HG02610 (cell line): Measurements from ENCODE around the gene TRIM51.
"Not testable (repeated sequence)": the region's sequence is repeated elsewhere in the genome, so short reads cannot be mapped to it uniquely, and the experiment has no call there.

Experiments used
- ATAC-seq: cut with Tn5 transposase; IDR thresholded peaks from one replicate; pipeline ENCODE4 v1.9.1; 2021; ENCODE audit warnings: mild to moderate bottlenecking, moderate library complexity; ENCODE audit not compliant: unreplicated experiment

TRIM51 gene, protein sequence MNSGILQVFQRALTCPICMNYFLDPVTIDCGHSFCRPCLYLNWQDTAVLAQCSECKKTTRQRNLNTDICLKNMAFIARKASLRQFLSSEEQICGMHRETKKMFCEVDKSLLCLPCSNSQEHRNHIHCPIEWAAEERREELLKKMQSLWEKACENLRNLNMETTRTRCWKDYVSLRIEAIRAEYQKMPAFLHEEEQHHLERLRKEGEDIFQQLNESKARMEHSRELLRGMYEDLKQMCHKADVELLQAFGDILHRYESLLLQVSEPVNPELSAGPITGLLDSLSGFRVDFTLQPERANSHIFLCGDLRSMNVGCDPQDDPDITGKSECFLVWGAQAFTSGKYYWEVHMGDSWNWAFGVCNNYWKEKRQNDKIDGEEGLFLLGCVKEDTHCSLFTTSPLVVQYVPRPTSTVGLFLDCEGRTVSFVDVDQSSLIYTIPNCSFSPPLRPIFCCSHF

DNA sequence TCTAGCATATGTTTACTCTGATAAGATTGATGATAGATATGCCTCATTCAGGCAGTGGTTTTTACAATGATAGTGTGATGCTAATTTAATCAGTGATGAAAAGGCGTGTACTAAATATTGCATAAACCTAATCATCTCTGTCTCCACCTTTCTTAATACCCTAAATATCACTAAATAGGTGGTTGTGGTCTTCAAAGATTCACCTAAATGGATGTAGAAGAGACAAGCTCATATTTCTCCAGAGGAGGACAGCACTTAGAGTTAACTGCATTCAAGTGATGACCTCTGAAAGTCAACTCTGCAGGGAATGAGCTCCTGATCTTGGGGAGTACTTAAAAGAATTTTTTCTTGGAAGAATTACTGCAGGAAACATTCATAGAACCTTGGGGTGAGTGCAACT, at the start of gene TRIM51:
Gene TRIM51, plus strand, starts transcription at position 301 of the 400 bp plus-strand sequence. CDS start 2,132 bp downstream, outside the sequence.
- ATAC-seq: not testable (repeated sequence)

DNA sequence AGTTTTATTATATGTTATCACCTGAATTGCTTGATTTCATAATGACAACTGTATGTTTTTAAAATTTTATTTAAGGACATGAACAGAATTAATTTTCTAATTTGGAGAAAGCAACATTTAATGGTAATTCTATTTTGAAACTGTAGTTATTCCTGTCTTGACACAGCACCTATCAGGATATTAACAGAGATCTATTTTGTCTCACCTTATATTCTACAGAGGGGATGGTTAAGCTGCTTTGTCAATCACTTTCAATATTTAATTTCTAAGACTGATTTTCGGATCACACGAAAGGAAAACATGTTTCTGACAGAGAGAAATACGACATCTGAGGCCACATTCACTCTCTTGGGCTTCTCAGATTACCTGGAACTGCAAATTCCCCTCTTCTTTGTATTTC, 44.6 kb upstream of the TRIM51 start, which contains the start of gene OR5D16:
Gene OR5D16, plus strand, starts transcription at position 301 of the 400 bp plus-strand sequence. Its CDS starts 0 bp downstream, at position 301.
- no peak for ATAC-seq

DNA sequence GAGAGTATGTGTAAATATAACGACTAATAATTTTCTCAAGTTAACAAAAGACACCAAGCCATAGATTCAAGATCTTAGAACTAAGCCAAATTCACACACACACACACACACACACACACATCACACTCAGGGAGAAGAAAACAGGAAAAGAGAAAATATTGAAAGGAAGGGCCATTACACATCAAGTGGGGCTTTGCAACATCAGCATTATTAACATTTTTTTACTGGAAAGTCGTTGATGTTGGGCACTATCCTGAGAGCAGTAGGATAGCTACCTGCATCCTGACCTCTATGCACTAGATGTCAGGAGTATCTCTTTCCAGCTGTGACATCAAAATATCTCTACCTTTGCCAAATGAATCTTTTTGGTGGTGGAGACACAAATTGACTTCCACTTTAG, 35.6 kb upstream of the TRIM51 start:
- ATAC-seq: no peak

DNA sequence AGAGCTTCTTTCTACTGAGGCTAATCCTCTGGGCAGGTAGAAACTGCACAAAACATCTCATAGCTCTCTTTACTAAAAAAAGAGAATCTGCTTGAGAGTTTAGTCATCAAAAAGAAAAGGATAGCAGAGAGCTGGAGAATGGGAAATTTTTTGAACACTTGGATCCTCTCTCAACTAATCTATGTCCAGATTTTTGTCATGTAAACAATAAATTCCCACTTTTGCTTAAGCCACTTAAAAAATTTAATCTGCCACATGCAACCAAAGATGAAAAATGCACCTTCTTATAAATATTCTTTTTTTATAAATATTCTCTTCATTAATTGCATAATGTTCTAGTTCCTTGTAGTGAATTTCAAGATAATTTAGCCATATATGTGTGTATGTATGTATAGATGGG, 34.1 kb upstream of the TRIM51 start:
- ATAC-seq: no peak

DNA sequence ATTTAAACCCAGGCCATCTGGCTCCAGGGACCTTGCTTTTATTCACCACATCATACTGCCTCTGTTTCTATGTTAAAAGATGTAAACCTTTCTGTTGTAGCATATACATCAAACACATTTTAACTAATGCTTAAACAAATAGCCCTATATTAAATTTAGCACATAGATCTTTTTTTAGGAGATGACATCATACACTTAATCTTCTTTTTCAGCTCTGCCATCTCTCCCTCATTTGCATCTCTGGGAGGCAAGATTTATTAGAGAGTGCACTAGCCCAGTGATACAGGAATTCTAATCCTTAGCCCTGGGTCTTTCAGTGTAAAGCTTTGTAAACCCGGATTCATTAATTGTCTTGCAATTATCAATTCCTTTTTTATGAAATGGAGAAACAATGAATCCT, 31.0 kb upstream of the TRIM51 start:
- no peak for ATAC-seq

DNA sequence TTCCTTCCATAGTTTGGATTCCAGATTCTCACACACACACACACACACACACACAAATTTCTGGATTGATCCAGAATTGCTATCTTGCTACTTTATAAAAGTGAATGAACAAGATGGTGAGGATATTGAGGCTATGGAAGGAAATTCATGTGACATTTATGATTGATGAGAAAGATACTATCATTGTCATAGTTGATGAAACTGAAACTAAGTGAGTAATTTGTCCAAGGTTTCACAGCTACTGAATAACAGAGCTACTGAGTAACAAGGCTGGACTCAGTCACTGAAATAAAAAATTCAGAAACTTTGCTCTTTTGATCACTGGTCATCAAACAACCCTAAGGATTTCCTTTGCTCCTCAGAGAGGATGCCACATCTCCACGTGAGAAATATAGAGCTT, 28.4 kb upstream of the TRIM51 start:
- peak; percentile 38 for ATAC-seq

DNA sequence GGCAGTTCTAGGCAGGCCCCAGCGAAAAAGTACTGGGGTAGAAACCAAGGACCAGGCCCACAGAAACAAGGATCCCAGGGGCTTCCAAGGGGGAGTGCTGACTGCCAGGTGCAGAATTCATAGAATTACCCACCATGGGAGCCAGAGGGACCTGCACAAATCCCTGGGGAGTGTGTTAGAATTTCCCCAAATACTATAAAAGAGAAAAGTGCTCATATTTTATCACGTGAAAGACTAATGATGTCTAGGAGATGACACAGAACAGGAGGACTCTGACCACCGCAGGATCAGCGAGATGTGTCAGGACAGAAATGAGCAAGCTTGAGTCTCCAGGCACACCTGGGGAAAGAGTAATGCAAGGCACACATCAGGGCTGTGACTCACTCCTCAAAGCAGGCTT, 15.7 kb upstream of the TRIM51 start:
- not testable (repeated sequence) for ATAC-seq

DNA sequence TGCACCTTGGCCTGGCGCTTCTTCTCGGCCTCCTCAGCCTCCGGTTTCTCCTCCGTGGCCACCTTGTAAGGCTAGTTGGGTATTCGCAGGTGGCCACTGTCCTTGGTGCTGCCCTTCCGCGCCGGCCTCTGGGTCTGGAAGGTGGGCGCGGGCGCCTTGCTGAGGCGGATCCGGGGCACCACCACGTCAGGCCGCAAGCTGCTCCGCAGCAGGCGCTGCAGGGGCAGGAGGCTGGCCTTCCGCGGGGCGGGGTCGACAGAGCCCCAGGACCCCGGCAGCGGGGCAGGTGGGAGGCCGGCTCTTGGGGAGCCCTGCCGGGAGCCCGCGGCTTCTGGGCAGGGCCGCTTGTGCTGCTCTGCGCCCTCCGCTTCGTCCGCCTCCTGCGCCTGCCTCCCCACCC, 10.4 kb upstream of the TRIM51 start:
- ATAC-seq: not testable (repeated sequence)

DNA sequence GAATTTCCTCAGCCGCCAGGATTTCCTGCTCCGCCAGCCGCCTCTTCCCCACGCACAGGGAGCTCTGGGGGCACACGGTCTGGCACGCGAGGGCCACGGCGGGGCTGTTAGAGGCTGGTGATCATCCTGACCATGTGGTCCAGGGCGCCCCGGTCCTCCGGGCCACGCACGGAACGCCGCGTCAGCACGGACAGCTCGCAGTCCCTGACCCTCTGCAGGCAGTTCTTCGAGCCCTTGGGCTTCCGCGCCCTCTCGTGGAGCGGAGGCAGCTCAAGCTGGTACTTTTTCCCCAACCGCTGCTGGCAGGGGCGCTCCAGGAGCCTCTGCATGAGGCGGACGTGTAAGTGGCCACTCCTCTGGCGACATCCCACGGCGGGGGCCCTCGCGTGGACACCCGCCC, 10.0 kb upstream of the TRIM51 start:
- ATAC-seq: not testable (repeated sequence)

DNA sequence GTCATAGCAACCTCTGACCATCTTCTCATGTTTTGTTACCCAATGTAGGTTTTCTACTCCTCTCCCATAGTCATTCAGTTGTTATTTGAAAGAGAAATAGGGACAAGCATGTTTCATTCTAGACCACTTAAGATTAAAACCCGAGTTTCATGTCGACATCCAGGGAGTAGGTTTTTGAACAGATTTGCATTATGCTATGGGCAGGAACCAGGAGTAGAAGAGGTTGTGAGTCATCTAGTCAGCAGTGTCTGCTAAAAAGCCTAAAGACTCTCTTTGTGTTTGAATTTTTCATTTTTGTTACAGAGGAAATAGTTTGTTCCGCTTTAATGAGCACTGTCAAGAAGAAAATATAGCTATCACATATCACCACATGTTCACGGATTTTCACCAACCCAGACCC, 1.9 kb downstream of the TRIM51 start:
- not testable (repeated sequence) for ATAC-seq

DNA sequence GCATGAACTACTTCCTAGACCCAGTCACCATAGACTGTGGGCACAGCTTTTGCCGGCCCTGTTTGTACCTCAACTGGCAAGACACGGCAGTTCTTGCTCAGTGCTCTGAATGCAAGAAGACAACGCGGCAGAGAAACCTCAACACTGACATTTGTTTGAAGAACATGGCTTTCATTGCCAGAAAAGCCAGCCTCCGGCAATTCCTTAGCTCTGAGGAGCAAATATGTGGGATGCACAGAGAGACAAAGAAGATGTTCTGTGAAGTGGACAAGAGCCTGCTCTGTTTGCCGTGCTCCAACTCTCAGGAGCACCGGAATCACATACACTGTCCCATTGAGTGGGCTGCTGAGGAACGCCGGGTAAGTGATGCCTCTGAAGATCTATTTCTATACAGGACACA, 2.4 kb downstream of the TRIM51 start:
- not testable (repeated sequence) for ATAC-seq

DNA sequence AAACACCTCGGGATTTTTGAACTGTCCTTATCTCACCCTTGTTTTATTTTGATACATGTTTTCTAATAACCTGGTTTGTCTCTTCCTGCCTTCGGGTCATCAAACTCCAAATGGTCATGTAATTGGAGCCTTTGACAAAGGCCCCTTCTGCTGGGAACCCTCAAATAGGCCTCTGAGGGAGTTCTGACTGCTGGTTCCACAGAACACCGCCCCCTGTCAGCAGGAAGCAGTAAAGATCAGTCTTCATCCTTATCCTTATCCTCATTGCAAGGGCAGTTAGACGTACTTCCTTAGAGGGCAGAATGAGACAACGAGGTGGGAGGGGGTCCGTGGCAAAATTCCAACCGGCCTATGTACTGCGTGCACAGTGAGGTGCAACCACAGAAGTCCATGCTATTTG, 12.1 kb downstream of the TRIM51 start:
- ATAC-seq: no peak

DNA sequence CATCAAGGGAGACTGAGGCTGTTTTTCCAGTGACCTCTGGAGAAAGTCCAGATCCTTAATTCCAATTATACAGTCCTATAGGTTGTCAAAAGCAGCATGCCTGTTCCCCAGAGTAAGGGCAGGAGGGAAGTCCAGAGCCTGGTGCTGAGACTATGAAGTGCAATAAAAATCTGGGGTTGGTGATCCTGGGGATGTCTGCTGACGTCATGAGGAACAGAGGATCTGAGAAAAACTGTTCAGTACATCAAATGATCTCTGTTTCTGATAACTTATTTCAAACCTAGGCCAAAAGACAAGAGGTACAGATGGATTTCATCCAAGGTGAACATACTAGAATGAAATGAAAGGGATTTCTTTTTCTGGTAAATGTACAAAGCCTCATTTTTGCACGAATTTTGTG, 19.2 kb downstream of the TRIM51 start:
- ATAC-seq: no peak

DNA sequence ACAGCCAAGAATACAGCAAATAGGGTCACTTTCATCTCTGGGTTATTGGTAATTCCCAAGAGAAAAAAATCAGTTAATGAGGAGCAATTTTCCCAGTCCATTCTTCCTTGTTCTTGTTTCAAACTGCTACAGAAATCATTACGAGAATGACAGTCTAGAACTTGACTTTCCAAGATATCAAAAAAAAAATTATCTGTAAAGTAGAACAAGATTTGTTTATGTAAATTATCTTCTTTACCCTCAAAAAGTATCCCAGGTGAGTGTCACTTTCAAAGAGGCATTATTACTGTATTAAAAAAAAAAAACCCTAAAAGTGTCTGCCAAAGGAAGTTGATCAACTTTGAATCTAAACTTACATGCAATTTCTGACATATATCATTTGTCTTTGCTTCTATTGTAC, 31.4 kb downstream of the TRIM51 start, which contains the start of gene OR5W2:
Gene OR5W2, minus strand, starts transcription at position 101 of the 400 bp plus-strand sequence. Its CDS starts 0 bp downstream, at position 101.
- no peak for ATAC-seq

DNA sequence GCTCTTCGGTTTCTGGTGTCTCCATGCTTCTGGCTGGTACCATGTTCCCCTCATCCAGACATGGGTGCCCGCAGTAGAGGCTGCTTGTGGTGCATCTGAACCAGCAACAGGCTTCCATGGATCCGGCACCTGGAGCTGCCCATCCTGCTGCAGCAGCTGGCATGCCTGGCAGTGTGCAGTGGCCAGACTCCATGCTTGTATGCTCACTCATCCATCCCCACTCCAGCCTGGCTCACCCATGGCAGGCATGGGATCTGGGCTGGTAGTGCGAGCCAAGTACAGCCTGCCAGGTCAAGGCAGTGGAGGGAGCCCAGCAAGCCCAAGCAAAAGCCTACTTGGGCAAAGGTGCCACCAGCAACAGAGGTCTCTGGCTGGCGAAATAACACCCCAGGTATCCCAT, 37.4 kb downstream of the TRIM51 start:
- ATAC-seq: no peak

DNA sequence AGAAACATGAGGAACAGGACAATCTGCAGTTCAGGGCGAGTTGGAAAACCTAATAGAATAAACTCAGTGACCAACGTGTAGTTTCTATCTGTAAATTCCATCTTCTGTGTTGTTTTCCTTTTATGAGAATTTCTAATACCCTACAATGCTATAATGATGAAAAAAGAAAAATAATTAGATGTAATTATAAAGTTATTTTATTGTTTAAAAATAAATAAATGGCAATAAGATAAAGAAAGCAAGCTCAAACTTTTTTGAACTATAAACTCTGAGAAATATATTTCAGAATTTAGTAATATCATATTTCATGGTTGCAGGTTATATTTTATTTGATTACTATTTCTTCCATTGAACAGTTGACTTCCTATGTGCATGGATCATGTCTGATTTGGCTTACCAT, 53.2 kb downstream of the TRIM51 start, which contains the start of gene OR5I1:
Gene OR5I1, minus strand, starts transcription at position 101 of the 400 bp plus-strand sequence. Its CDS starts 0 bp downstream, at position 101.
- ATAC-seq: no peak
